ACC112 (cell line): Measurements from ENCODE around the gene SF3B5.
"Not testable (repeated sequence)": the region's sequence is repeated elsewhere in the genome, so short reads cannot be mapped to it uniquely, and the experiment has no call there.

Experiments used
- H2AFZ ChIP-seq: fragments of 200-600 bp; sonication (generic); one replicate; pipeline ENCODE4 v1.6.0; 2017; ENCODE audit warnings: antibody characterized with exemption, low read length; ENCODE audit not compliant: unreplicated experiment
- H3K27ac ChIP-seq: fragments of 200-600 bp; sonication (generic); 2 replicates; pipeline ENCODE4 v1.5.1; 2014; ENCODE audit warnings: low read depth, mild to moderate bottlenecking, antibody characterized with exemption, low read length, moderate library complexity
- H3K27me3 ChIP-seq: fragments of 200-600 bp; sonication (generic); 2 replicates; pipeline ENCODE4 v1.6.1; 2014; ENCODE audit warnings: mild to moderate bottlenecking, antibody characterized with exemption, low read length, moderate library complexity, mixed read lengths; ENCODE audit not compliant: insufficient read depth
- H3K36me3 ChIP-seq: fragments of 200-600 bp; sonication (generic); 2 replicates; pipeline ENCODE4 v1.6.1; 2016; ENCODE audit warnings: mild to moderate bottlenecking, antibody characterized with exemption, low read length, moderate library complexity, mixed read lengths; ENCODE audit not compliant: insufficient read depth
- H3K4me1 ChIP-seq: fragments of 200-600 bp; sonication (generic); one replicate; pipeline ENCODE4 v1.6.1; 2016; ENCODE audit warnings: low read length, mixed read lengths; ENCODE audit not compliant: insufficient read depth, unreplicated experiment, control insufficient read depth
- H3K4me3 ChIP-seq: fragments of 200-600 bp; sonication (generic); 2 replicates; pipeline ENCODE4 v1.5.1; 2014; ENCODE audit warnings: mild to moderate bottlenecking, low read depth, low read length
- H3K79me2 ChIP-seq: fragments of 200-600 bp; sonication (generic); one replicate; pipeline ENCODE4 v1.6.0; 2016; ENCODE audit warnings: low read length; ENCODE audit not compliant: control insufficient read depth, unreplicated experiment, insufficient read depth

The SF3B5 gene

DNA sequence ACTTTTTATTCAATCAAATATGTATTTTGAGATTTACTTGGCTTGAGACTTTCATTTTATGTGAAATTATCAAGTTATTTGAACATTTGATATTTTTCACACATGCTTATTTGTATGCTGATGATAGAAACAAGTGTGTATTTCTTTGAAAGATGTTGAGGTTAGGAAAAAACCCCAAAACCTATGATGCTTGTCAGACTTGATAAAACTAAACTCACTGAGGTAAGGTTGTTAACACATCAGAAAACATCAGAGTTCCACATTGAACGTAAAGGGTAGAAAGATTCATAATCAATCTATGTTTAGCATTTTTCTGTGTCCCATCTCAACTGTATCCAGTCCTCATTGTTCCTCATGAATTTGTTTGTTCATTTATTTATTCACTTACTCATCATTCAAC is 12.2 kb downstream of the SF3B5 start:
- H3K4me3 ChIP-seq: no peak overlapping the region

DNA sequence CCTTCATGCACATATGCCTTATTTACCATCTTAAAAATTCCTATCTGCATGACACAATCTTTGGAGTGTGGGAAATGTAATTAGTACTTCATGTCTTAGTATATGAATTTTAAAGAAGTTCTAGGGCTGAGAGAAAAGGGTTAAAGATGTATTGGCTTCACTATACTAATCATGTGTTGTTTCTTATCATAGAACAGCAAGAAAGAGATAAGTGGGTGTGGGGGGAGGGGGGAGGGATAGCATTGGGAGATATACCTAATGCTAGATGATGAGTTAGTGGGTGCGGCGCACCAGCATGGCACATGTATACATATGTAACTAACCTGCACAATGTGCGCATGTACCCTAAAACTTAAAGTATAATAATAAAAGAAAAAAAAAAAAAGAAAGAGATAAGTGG is 13.0 kb downstream of the SF3B5 start:
- H3K4me1 ChIP-seq, H3K36me3 ChIP-seq, H3K79me2 ChIP-seq, H3K27ac ChIP-seq, H2AFZ ChIP-seq, H3K27me3 ChIP-seq, H3K4me3 ChIP-seq: not testable (repeated sequence)

More for the DNA sequence above, 12.2 kb downstream of the SF3B5 start:
- H2AFZ ChIP-seq: no peak overlapping the region
- H3K27me3 ChIP-seq: 0 out of 2 replicates have a peak, but pooled peaks cover 3% of the 10 kb centered on the region
- no peak overlapping the region for H3K27ac ChIP-seq
- H3K79me2 ChIP-seq: no peaks in the 10 kb centered on the region
- no peaks in the 10 kb centered on the region for H3K36me3 ChIP-seq
- H3K4me1 ChIP-seq: no peaks in the 10 kb centered on the region

DNA sequence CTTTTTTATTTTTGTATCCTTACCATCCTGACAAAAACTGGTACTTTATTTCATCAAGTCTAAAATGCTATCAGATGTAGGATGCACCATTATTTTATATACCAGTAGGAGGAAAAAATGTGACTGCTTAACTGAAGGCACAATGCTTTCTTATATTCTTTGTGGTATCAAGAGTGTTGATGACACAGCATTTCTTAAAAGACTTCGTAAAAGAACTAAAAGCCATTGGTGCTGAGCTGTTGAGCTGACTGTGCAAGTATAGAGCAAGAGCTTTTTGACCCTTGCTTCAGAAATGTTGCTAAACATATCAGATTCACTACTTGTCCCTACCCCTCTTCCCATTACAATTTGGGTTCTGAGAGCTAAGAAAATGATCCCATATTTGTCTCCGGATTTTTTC is 17.5 kb downstream of the SF3B5 start:
- no peaks in the 10 kb centered on the region for H3K36me3 ChIP-seq
- no peaks in the 10 kb centered on the region for H3K4me1 ChIP-seq
- no peak overlapping the region for H3K27ac ChIP-seq
- H3K79me2 ChIP-seq: no peaks in the 10 kb centered on the region
- H3K4me3 ChIP-seq: no peak overlapping the region
- 0 out of 2 replicates have a peak, but pooled peaks cover 3% of the 10 kb centered on the region for H3K27me3 ChIP-seq
- no peak overlapping the region for H2AFZ ChIP-seq

DNA sequence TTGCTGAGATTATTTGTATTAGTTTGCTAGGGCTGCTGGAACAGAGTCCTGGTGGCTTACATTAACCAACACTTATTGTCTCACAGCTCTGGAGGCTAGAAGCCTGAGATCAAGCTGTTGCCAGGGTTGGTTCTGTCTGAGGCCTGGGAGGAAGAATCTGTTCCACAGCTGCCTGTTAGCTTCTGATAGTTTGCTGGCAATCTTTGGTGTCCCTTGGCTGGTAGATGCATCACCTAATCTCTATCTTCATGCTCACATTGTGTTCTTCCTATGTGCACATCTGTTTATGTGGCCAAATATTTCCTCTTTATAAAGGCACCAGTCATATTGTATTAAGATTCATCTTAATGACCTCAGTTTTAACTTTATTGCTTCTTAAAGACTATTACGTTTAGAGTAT is 19.5 kb downstream of the SF3B5 start:
- H3K27me3 ChIP-seq: peaks cover 13% of the 10 kb centered on the region; the same call in 1 of the 2 replicates
- H2AFZ ChIP-seq: no peak overlapping the region
- no peak overlapping the region for H3K4me3 ChIP-seq

DNA sequence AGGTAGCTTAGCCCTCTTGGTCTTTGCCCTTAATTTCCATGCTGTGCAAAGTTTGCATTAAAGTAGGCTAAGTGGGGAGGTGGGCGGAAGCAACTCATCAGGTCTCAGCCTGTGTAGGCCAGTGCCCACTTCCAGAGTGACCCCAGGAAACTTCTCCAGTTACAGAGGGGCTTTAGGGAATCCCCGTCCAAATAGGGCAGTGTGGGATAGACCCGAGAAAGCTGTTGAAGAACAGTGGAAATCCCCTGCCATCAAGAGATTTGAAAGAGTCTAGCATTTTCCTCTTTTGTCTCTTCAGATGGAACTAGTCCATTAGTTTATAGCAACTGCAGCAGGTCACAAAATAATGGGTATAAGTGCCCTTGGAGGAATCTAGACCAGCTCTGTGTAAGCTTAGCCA is 20.2 kb downstream of the SF3B5 start:
- no peak overlapping the region for H3K27ac ChIP-seq
- no peak overlapping the region for H3K4me3 ChIP-seq
- no peak overlapping the region for H2AFZ ChIP-seq
- H3K4me1 ChIP-seq: no peaks in the 10 kb centered on the region
- peaks cover 18% of the 10 kb centered on the region for H3K27me3 ChIP-seq
- no peaks in the 10 kb centered on the region for H3K36me3 ChIP-seq
- no peaks in the 10 kb centered on the region for H3K79me2 ChIP-seq

More for the DNA sequence above, 19.5 kb downstream of the SF3B5 start:
- no peaks in the 10 kb centered on the region for H3K79me2 ChIP-seq
- no peaks in the 10 kb centered on the region for H3K36me3 ChIP-seq
- no peak overlapping the region for H3K27ac ChIP-seq
- H3K4me1 ChIP-seq: no peaks in the 10 kb centered on the region

DNA sequence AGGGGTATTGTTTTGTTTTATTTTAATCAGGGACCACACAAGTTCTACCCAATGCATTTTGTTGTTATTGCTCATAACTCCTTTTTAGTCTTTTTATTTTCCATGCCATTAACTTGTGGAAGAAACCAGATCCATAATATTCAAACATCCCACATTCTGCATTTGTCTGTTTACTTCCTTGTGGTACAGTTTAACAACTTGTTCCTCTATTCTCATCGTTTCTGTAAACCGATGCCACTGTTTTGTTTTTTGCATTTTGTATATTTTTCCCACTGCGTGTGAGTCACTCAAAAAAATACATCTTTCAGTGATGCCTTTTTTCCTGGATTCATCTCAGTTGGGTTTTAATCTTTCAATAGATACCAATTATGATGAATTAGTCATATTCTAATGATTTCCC is 22.3 kb downstream of the SF3B5 start:
- H2AFZ ChIP-seq: no peak overlapping the region
- peaks cover 19% of the 10 kb centered on the region for H3K27me3 ChIP-seq
- H3K36me3 ChIP-seq: no peaks in the 10 kb centered on the region
- H3K4me3 ChIP-seq: no peak overlapping the region
- H3K4me1 ChIP-seq: no peaks in the 10 kb centered on the region
- no peak overlapping the region for H3K27ac ChIP-seq
- no peaks in the 10 kb centered on the region for H3K79me2 ChIP-seq

DNA sequence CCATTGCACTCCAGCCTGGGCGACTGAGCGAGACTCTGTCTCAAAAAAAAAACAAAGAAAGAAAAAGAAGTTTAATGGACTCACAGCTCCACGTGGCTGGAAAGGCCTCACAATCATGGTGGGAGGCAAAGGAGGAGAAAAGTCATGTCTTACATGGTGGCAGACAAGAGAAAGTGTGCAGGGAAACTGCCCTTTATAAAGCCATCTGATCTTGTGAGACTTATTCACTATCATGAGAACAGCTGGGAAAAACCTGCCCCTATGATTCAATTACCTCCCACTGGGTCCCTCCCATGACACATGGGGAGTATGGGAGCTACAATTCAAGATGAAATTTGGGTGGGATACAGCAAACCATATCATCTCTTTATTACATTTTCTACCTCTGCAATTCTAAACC is 25.9 kb downstream of the SF3B5 start:
- Histone ChIP-seq H3K27me3 (peaks cover 48% of the 10 kb centered on the region), H3K27ac (no peak overlapping the region), H3K79me2 (no peaks in the 10 kb centered on the region), H3K4me3 (no peak overlapping the region), H3K4me1 (no peaks in the 10 kb centered on the region), H3K36me3 (no peaks in the 10 kb centered on the region), H2AFZ (no peak overlapping the region)

DNA sequence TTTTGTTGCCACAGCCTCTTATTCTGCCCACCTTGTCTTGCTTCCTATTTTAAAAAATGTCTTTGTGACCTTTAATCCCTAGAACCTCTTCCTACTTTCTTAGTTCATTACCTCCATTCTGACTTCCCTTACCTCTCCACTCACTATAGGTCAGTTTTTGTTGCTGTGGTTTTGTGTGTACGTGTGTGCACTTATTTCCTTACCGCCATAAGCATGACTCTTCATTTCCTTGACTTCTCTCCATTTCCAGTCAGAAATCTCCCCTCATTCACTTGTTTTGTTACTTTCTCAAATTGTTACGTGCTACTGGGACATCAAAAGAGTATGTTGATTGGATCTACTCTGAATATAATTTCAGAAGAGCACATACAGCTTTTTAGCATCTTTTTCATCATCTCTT is 26.6 kb downstream of the SF3B5 start:
- Histone ChIP-seq H3K4me1 (no peaks in the 10 kb centered on the region), H3K27ac (no peak overlapping the region), H3K4me3 (no peak overlapping the region), H2AFZ (no peak overlapping the region), H3K36me3 (no peaks in the 10 kb centered on the region), H3K27me3 (peaks cover 55% of the 10 kb centered on the region), H3K79me2 (no peaks in the 10 kb centered on the region)

DNA sequence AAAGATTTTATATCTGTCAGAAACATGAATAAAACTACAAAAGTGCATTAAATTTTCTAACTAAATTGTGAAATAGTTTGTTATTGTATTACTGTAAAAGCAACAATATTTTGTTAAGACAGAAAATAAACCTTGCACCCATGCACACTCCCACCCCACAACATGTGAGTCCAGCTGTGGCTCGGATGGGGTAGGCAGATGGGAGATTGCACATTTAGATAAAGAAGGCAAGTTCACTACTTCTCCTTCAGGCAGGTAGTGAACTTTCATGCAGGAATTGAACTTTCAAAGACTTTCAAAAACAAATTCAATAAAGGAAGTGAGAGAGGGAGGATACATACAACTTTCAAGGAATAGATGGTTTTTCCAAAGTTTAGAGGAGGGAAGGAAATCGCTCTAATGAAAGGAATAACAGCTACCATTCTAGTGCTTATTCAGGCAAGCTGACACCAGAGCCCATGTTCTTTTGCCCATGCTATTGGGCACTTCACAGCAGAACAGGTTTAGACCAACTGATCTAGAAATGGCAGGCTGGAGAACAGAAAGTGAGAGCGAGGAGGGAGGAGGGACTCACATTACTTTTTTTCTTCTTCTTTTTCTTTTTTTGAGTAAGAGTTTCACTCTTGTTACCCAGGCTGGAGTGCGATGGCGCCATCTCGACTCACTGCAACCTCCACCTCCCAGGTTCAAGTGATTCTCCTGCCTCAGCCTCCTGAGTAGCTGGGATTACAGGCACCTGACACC is 28.5 kb downstream of the SF3B5 start:
- Histone ChIP-seq H3K79me2 (no peaks in the 10 kb centered on the region), H3K36me3 (no peaks in the 10 kb centered on the region), H3K4me3 (no peak overlapping the region), H3K27me3 (peaks cover 67% of the 10 kb centered on the region), H3K27ac (no peak overlapping the region), H3K4me1 (peaks cover 6% of the 10 kb centered on the region), H2AFZ (no peak overlapping the region)

DNA sequence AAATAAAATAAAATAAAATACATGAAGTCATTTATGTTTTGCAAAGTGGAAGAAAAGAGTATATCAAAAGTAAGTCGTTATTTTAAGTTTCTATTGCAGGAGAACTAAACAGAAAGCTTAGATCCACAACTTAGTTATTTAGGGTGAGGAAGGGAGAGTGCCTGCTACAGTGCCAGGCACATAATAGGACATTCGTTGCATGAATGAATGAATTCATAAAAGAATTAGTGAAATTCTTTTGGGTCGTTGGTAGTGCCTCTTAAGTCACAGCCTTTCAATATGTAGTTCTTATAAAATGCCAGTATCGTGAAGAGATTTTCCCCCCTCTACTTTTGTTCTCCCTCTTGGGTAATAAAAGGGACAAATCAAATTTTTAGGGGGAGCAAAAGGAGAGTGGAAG is 29.1 kb downstream of the SF3B5 start:
- Histone ChIP-seq H3K36me3 (no peaks in the 10 kb centered on the region), H2AFZ (no peak overlapping the region), H3K27me3 (peaks cover 66% of the 10 kb centered on the region), H3K4me3 (no peak overlapping the region), H3K27ac (no peak overlapping the region), H3K79me2 (no peaks in the 10 kb centered on the region), H3K4me1 (peaks cover 6% of the 10 kb centered on the region)

DNA sequence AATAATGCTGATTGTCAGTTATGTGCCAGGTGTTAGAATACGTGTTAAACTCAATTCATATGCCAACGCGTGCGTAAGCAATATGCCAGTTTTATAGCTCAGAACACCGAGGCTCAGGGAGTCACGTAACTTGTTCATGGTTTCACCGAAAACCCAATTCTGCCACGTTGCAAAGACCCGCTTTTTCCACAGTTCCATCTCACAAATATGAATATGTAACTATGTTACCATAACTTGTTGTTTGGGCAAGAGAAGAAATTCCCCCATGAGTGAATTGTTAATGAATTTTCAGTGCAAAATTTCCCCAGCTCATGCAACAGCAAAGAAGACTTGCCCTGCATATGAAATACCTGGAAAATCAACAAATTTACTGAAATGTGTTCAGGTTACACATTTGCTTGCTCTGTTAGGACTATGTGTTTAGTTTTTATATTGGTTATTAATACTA is 30.1 kb downstream of the SF3B5 start:
- H3K79me2 ChIP-seq: no peaks in the 10 kb centered on the region
- H3K36me3 ChIP-seq: no peaks in the 10 kb centered on the region
- H3K27ac ChIP-seq: no peak overlapping the region
- peaks cover 6% of the 10 kb centered on the region for H3K4me1 ChIP-seq
- H3K27me3 ChIP-seq: peaks cover 62% of the 10 kb centered on the region
- H3K4me3 ChIP-seq: peak overlapping the region; percentile 86
- H2AFZ ChIP-seq: no peak overlapping the region
